ENCODE measurements around the gene GSTM4.

- TF ChIP-seq, protein P1, sequence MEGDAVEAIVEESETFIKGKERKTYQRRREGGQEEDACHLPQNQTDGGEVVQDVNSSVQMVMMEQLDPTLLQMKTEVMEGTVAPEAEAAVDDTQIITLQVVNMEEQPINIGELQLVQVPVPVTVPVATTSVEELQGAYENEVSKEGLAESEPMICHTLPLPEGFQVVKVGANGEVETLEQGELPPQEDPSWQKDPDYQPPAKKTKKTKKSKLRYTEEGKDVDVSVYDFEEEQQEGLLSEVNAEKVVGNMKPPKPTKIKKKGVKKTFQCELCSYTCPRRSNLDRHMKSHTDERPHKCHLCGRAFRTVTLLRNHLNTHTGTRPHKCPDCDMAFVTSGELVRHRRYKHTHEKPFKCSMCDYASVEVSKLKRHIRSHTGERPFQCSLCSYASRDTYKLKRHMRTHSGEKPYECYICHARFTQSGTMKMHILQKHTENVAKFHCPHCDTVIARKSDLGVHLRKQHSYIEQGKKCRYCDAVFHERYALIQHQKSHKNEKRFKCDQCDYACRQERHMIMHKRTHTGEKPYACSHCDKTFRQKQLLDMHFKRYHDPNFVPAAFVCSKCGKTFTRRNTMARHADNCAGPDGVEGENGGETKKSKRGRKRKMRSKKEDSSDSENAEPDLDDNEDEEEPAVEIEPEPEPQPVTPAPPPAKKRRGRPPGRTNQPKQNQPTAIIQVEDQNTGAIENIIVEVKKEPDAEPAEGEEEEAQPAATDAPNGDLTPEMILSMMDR (IDR thresholded peaks at IDR 0.05; ENCODE audit: poor library complexity) = no peak
- no peak for TF ChIP-seq EZH2 (IDR thresholded peaks at IDR 0.05; ENCODE audit: borderline replicate concordance)
These were observed 35.9 kb downstream of the GSTM4 start for GRCh38 chr1:109691759-109692158.

Data from hepatocyte (in vitro differentiated cells).